NB4 (cell line): ENCODE data around the gene IGFBP2.

Experiments used
- MYC ChIP-seq: IDR thresholded peaks from 2 replicates; pipeline ENCODE4 v1.6.1; 2011; ENCODE audit warnings: low read depth, low read length
- POLR2A ChIP-seq: IDR thresholded peaks from 2 replicates; pipeline ENCODE4 v1.6.1; 2011; ENCODE audit warnings: mild to moderate bottlenecking; ENCODE audit not compliant: insufficient read length; ENCODE audit errors: extremely low read depth
- TF ChIP-seq, protein P1 (sequence below): IDR thresholded peaks from one replicate; pipeline ENCODE4 v1.5.1; 2012; ENCODE audit warnings: low read depth, low read length
- TF ChIP-seq, protein P2 (sequence below): IDR thresholded peaks from 2 replicates; pipeline ENCODE4 v1.6.1; 2011; ENCODE audit warnings: low read depth, low read length

GRCh38 chr2:216694082-216694825 is 61.0 kb downstream of the IGFBP2 start:
- TF ChIP-seq MYC = no peak
- no peak for TF ChIP-seq POLR2A
- TF ChIP-seq, protein P1, sequence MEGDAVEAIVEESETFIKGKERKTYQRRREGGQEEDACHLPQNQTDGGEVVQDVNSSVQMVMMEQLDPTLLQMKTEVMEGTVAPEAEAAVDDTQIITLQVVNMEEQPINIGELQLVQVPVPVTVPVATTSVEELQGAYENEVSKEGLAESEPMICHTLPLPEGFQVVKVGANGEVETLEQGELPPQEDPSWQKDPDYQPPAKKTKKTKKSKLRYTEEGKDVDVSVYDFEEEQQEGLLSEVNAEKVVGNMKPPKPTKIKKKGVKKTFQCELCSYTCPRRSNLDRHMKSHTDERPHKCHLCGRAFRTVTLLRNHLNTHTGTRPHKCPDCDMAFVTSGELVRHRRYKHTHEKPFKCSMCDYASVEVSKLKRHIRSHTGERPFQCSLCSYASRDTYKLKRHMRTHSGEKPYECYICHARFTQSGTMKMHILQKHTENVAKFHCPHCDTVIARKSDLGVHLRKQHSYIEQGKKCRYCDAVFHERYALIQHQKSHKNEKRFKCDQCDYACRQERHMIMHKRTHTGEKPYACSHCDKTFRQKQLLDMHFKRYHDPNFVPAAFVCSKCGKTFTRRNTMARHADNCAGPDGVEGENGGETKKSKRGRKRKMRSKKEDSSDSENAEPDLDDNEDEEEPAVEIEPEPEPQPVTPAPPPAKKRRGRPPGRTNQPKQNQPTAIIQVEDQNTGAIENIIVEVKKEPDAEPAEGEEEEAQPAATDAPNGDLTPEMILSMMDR = no peak
- TF ChIP-seq, protein P2, sequence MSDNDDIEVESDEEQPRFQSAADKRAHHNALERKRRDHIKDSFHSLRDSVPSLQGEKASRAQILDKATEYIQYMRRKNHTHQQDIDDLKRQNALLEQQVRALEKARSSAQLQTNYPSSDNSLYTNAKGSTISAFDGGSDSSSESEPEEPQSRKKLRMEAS = no peak
